Activated naive CD8-positive, alpha-beta T cell treated with anti-CD3 and anti-CD28 coated beads for 36 hours (primary cell): ENCODE data around the gene GJD3. TPM values are rescaled to one million over a fixed set of nuclear protein-coding genes. Genes with fewer than 3 reads are reported as not detected.
A peak's percentile ranks its signal among the peaks of the same experiment; 100 is the strongest.
"Not testable (repeated sequence)": the region's sequence is repeated elsewhere in the genome, so short reads cannot be mapped to it uniquely, and the experiment has no call there.

ENCODE experiments used
- DNase-seq: peaks from one replicate; pipeline ENCODE4 v3.0.0; 2021
- H3K27ac Mint-ChIP-seq: one replicate; pipeline ENCODE4 v1.8.0; 2022; ENCODE audit warnings: mild to moderate bottlenecking, moderate library complexity, mixed read lengths
- H3K27me3 Mint-ChIP-seq: one replicate; pipeline ENCODE4 v1.8.0; 2022; ENCODE audit warnings: mild to moderate bottlenecking, mixed read lengths
- H3K36me3 Mint-ChIP-seq: one replicate; pipeline ENCODE4 v1.8.0; 2021; ENCODE audit warnings: mild to moderate bottlenecking, mixed read lengths
- H3K4me1 Mint-ChIP-seq: one replicate; pipeline ENCODE4 v1.8.0; 2021; ENCODE audit warnings: mixed read lengths
- H3K4me3 Mint-ChIP-seq: one replicate; pipeline ENCODE4 v1.8.0; 2022; ENCODE audit warnings: mild to moderate bottlenecking, moderate library complexity, mixed read lengths
- H3K9me3 Mint-ChIP-seq: one replicate; pipeline ENCODE4 v1.8.0; 2022; ENCODE audit warnings: mixed read lengths
- total RNA-seq, 2 experiments: library from RNA; stranded (reverse); gene quantifications; one replicate each; pipeline ENCODE4 v1.2.3, GENCODE V29; 2021

Gene GJD3, protein sequence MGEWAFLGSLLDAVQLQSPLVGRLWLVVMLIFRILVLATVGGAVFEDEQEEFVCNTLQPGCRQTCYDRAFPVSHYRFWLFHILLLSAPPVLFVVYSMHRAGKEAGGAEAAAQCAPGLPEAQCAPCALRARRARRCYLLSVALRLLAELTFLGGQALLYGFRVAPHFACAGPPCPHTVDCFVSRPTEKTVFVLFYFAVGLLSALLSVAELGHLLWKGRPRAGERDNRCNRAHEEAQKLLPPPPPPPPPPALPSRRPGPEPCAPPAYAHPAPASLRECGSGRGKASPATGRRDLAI
- not detected for total RNA-seq

- Mint-ChIP-seq H3K27me3 (peaks cover 33% of the 10 kb centered on the region), H3K9me3 (no peaks in the 10 kb centered on the region), H3K27ac (no peak within 1 kb of the TSS), H3K36me3 (no peaks in the 10 kb centered on the region), H3K4me3 (peak within 1 kb of the TSS; percentile 73), H3K4me1 (peaks cover 6% of the 10 kb centered on the region)
- DNase-seq = no peak
Measured at GRCh38 chr17:40364121-40364861, at the start of gene GJD3. TSS of gene GJD3 (minus strand) at chr17:40364737. CDS start at chr17:40363815, 922 bp downstream.

DNA sequence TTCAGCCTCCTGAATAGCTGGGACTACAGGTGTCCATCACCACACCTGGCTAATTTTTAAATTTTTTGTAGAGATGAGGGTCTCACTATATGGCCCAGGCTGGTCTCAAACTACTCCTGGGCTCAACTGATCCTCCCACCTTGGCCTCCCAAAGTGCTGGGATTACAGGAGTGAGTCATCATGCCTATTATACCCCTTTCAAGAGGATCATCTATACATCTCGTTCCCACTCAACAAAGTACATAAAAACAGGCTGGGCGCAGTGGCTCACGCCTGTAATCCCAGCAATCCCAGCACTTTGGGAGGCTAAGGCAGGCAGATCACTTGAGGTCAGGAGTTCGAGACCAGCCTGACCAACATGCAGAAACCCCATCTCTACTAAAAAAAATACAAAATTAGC, 49.8 kb upstream of the GJD3 start:
- not testable (repeated sequence) for DNase-seq, H3K4me3 Mint-ChIP-seq, H3K27ac Mint-ChIP-seq, H3K27me3 Mint-ChIP-seq, H3K9me3 Mint-ChIP-seq
- Mint-ChIP-seq H3K36me3 (peaks cover 51% of the 10 kb centered on the region), H3K4me1 (peaks cover 19% of the 10 kb centered on the region)

GRCh38 chr17:40412880-40413279, 48.3 kb upstream of the GJD3 start:
- Mint-ChIP-seq H3K9me3 (no peaks in the 10 kb centered on the region), H3K27ac (no peak overlapping the region), H3K4me1 (peaks cover 11% of the 10 kb centered on the region), H3K4me3 (no peak overlapping the region), H3K27me3 (peaks cover 6% of the 10 kb centered on the region), H3K36me3 (peaks cover 53% of the 10 kb centered on the region)
- DNase-seq = no peak

DNA sequence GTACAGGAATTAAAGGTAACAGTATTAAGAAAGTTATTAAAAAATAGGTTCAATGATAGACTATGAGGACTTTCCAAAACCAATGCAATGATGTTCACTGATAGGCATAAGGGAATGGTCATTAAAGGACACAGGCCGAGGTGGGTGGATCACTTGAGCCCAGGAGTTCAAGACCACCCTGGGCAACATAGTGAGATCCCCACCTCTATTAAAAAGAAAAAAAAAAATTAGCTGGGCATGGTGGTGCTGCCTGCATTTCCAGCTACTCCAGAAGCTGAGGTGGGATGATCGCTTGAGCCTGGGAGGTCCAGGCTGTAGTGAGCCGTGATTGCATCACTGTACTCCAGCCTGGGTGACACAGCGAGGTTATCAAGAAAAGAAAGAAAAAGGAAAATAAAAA, 47.3 kb upstream of the GJD3 start:
- Mint-ChIP-seq H3K27ac (no peak overlapping the region), H3K4me3 (no peak overlapping the region), H3K36me3 (peaks cover 50% of the 10 kb centered on the region), H3K9me3 (no peaks in the 10 kb centered on the region), H3K4me1 (peaks cover 10% of the 10 kb centered on the region), H3K27me3 (peaks cover 6% of the 10 kb centered on the region)
- no peak for DNase-seq

- Mint-ChIP-seq H3K27me3 (no peaks in the 10 kb centered on the region), H3K9me3 (no peaks in the 10 kb centered on the region), H3K4me3 (no peak overlapping the region), H3K27ac (no peak overlapping the region), H3K36me3 (peaks cover 43% of the 10 kb centered on the region), H3K4me1 (no peaks in the 10 kb centered on the region)
- DNase-seq = no peak
Measured at GRCh38 chr17:40410082-40410481, 45.5 kb upstream of the GJD3 start.

DNA sequence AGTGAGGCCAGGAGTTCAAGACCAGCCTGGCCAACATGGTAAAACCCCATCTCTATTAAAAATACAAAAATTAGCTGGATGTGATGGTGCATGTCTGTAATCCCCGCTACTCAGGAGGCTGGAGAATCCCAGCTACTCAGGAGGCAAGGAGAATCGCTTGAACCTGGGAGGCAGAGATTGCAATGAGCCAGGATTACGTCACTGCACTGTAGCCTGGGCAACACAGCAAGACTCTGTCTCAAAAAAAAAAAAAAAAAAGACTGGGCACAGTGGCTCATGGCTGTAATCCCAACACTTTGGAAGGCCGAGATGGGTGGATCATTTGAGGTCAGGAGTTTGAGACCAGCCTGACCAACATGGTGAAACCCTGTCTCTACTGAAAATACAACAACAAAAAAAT, 45.0 kb upstream of the GJD3 start:
- H3K36me3 Mint-ChIP-seq = peaks cover 42% of the 10 kb centered on the region
- not testable (repeated sequence) for H3K9me3 Mint-ChIP-seq, H3K4me3 Mint-ChIP-seq

DNA sequence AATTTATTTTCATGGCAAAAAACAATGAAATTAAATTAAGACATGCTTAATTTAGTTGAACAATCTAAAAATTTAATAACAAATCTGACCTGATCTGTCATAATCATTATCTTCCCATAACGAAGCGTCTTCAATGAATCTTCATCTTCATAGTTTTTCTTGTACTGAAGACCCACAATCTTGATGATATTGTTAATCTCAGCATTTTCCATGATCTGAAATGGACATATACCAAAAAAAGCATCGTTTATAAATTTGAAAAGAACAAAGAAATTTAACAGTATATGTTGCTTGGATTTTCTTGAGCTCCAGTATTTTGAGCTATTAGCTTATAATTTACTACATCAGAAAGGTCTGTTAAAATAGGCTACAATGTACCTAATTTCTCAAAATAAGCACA, 42.9 kb upstream of the GJD3 start:
- H3K4me3 Mint-ChIP-seq = no peak overlapping the region
- H3K36me3 Mint-ChIP-seq = peaks cover 40% of the 10 kb centered on the region
- DNase-seq = no peak
- H3K27ac Mint-ChIP-seq = no peak overlapping the region
- no peaks in the 10 kb centered on the region for H3K9me3 Mint-ChIP-seq
- no peaks in the 10 kb centered on the region for H3K27me3 Mint-ChIP-seq
- H3K4me1 Mint-ChIP-seq = peaks cover 3% of the 10 kb centered on the region

More for the DNA sequence above, 45.0 kb upstream of the GJD3 start:
- H3K4me1 Mint-ChIP-seq, H3K27me3 Mint-ChIP-seq, DNase-seq, H3K27ac Mint-ChIP-seq: not testable (repeated sequence)

DNA sequence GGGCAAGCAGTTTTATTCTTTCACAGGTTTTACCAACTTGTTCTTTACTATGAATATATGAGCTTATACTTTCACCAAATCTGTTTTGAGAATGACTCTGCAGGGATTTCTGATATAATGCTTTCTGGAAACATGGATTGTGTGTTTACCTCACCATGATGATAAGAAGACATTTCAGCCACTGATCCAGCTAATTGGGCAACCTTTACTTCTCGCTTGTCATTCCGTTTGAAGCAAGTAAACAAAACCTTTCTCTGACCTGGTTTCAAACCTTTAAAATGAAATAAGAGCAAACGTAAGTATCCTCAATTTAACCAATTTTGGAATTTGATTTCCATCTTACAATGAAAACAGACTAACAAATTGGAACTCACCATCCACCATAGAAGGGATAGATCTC, 39.5 kb upstream of the GJD3 start:
- H3K27ac Mint-ChIP-seq = no peak overlapping the region
- peaks cover 41% of the 10 kb centered on the region for H3K36me3 Mint-ChIP-seq
- H3K4me1 Mint-ChIP-seq = peaks cover 3% of the 10 kb centered on the region
- DNase-seq = no peak
- H3K27me3 Mint-ChIP-seq = no peaks in the 10 kb centered on the region
- no peaks in the 10 kb centered on the region for H3K9me3 Mint-ChIP-seq
- no peak overlapping the region for H3K4me3 Mint-ChIP-seq

DNA sequence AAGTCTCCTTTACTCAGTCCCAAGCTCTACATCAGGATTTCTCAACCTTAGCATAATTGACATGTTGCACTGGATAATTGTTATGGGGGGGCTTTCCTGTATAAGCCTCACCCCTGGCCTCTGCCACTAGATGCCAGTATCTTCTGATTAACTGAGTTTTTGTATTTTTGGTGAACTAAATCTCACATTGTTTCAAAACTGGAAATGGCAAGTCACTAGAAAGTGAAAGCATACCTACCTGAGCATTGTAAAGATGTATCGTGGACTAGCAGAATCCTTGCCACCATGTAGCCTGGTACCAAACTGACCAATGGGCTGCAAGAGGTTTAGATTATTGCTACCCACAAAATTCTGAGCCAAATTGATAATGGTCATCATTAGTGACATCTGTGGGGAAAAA, 38.1 kb upstream of the GJD3 start:
- DNase-seq = no peak
- Mint-ChIP-seq H3K36me3 (peaks cover 49% of the 10 kb centered on the region), H3K9me3 (no peaks in the 10 kb centered on the region), H3K27me3 (no peaks in the 10 kb centered on the region), H3K27ac (no peak overlapping the region), H3K4me3 (no peak overlapping the region), H3K4me1 (peaks cover 3% of the 10 kb centered on the region)

DNA sequence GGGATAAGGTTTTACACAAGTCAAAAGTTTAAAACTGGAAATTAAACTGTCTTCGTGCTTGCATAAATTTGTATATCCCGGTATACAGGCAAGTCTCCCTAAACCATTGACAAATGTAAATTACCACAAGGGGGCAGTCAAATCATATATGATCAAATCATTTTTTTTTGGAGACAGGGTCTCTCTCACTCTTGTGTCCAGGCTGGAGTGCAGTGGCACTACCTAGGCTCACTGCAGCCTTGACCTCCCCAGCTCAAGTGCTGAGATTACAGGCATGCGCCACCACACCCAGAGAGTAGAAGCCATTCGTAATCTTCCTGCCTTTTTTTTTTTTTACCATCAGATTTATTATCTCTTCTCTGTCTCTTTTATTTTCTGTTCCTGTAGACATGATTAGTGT, 34.6 kb upstream of the GJD3 start:
- peaks cover 53% of the 10 kb centered on the region for H3K36me3 Mint-ChIP-seq
- H3K4me3 Mint-ChIP-seq = no peak overlapping the region
- H3K27ac Mint-ChIP-seq = no peak overlapping the region
- no peak for DNase-seq
- peaks cover 3% of the 10 kb centered on the region for H3K4me1 Mint-ChIP-seq
- H3K27me3 Mint-ChIP-seq = no peaks in the 10 kb centered on the region
- no peaks in the 10 kb centered on the region for H3K9me3 Mint-ChIP-seq

DNA sequence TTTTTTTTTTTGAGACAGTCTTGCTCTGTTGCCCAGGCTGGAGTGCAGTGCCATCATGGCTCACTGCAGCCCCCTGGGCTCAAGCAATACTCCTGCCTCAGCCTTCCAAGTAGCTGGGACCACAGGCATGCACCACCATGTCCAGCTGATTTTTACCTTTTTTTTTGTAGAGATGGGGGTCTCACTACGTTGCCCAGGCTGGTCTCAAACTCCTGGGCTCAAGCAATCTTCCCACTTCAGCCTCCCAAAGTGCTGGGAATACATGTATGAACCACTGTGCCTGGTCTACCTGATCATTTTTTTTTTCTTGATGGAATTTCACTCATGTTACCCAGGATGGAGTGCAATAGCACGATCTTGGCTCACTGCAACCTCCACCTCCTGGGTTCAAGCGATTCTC, 22.0 kb upstream of the GJD3 start:
- not testable (repeated sequence) for H3K27me3 Mint-ChIP-seq, H3K4me1 Mint-ChIP-seq, DNase-seq, H3K4me3 Mint-ChIP-seq, H3K27ac Mint-ChIP-seq, H3K9me3 Mint-ChIP-seq
- peaks cover 23% of the 10 kb centered on the region for H3K36me3 Mint-ChIP-seq

GRCh38 chr17:40382251-40382650, 17.7 kb upstream of the GJD3 start:
- Mint-ChIP-seq H3K4me1 (no peaks in the 10 kb centered on the region), H3K36me3 (peaks cover 2% of the 10 kb centered on the region), H3K9me3 (no peaks in the 10 kb centered on the region), H3K27me3 (peaks cover under 1% of the 10 kb centered on the region), H3K27ac (no peak overlapping the region), H3K4me3 (no peak overlapping the region)
- DNase-seq = no peak

DNA sequence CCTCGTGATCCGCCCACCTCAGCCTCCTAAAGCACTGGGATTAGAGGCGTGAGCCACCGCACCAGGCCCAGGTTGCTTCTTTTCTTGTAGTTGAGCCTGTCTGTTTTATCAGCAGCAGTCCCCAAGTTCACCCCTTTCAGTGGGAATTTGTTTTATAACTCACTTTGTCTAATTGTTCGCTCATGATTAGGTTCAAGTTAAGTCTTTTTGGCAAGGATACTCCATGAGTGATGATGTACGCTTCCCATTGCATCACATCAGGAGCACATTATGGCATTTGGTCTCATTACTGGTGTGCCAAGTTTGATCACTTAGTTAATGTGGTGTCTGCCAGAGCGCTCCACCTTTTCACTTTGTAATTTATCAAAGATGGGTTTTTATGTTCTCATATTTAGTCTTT, 14.4 kb upstream of the GJD3 start:
- no peak overlapping the region for H3K27ac Mint-ChIP-seq
- peaks cover 6% of the 10 kb centered on the region for H3K27me3 Mint-ChIP-seq
- H3K36me3 Mint-ChIP-seq = no peaks in the 10 kb centered on the region
- H3K4me1 Mint-ChIP-seq = peaks cover 9% of the 10 kb centered on the region
- no peak for DNase-seq
- peaks cover 2% of the 10 kb centered on the region for H3K9me3 Mint-ChIP-seq
- H3K4me3 Mint-ChIP-seq = no peak overlapping the region

GRCh38 chr17:40377832-40378231, 13.3 kb upstream of the GJD3 start:
- H3K36me3 Mint-ChIP-seq = no peaks in the 10 kb centered on the region
- H3K4me3 Mint-ChIP-seq = no peak overlapping the region
- DNase-seq = no peak
- H3K27ac Mint-ChIP-seq = no peak overlapping the region
- peaks cover 15% of the 10 kb centered on the region for H3K4me1 Mint-ChIP-seq
- H3K27me3 Mint-ChIP-seq = peaks cover 6% of the 10 kb centered on the region
- peaks cover 2% of the 10 kb centered on the region for H3K9me3 Mint-ChIP-seq

DNA sequence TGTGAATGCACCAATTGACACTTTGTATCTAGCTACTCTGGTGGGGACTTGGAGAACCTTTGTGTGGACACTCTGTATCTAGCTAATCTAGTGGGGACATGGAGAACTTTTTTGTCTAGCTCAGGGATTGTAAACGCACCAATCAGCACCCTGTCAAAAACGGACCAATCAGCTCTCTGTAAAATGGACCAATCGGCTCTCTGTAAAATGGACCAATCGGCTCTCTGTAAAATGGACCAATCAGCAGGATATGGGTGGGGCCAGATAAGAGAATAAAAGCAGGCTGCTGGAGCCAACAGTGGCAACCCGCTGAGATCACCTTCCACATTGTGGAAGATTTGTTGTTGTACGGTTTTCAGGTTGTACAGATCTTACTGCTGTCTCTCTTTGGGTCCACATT, 12.0 kb upstream of the GJD3 start:
- peak; percentile 35 for DNase-seq
- peak overlapping the region; percentile 14 for H3K4me3 Mint-ChIP-seq

GRCh38 chr17:40375786-40376185, 11.2 kb upstream of the GJD3 start:
- H3K27me3 Mint-ChIP-seq, H3K36me3 Mint-ChIP-seq, DNase-seq, H3K27ac Mint-ChIP-seq, H3K4me3 Mint-ChIP-seq, H3K9me3 Mint-ChIP-seq: not testable (repeated sequence)
- peaks cover 25% of the 10 kb centered on the region for H3K4me1 Mint-ChIP-seq

More for the DNA sequence above, 12.0 kb upstream of the GJD3 start:
- H3K27me3 Mint-ChIP-seq, H3K9me3 Mint-ChIP-seq, H3K36me3 Mint-ChIP-seq, H3K27ac Mint-ChIP-seq: not testable (repeated sequence)
- H3K4me1 Mint-ChIP-seq = peaks cover 23% of the 10 kb centered on the region
